Dendritic cell treated with granulocyte-macrophage colony-stimulating factor and Interleukin-4, amounts not matched to agents 40 ng/mL and 50 ng/mL, for 4 days (primary cell): ENCODE data around the gene LARP1.
"Not testable (repeated sequence)": the region's sequence is repeated elsewhere in the genome, so short reads cannot be mapped to it uniquely, and the experiment has no call there.

ENCODE experiments used
- H3K27ac Mint-ChIP-seq: one replicate; pipeline ENCODE4 v1.8.0; 2022; ENCODE audit warnings: mild to moderate bottlenecking, mixed read lengths
- H3K27me3 Mint-ChIP-seq: one replicate; pipeline ENCODE4 v1.8.0; 2022; ENCODE audit warnings: mild to moderate bottlenecking, mixed read lengths
- H3K36me3 Mint-ChIP-seq: one replicate; pipeline ENCODE4 v1.8.0; 2022; ENCODE audit warnings: low read depth, mixed read lengths
- H3K4me1 Mint-ChIP-seq: one replicate; pipeline ENCODE4 v1.8.0; 2022; ENCODE audit warnings: low read depth, mixed read lengths
- H3K4me3 Mint-ChIP-seq: one replicate; pipeline ENCODE4 v1.8.0; 2022; ENCODE audit warnings: mild to moderate bottlenecking, moderate library complexity, mixed read lengths
- H3K9me3 Mint-ChIP-seq: one replicate; pipeline ENCODE4 v1.8.0; 2022; ENCODE audit warnings: mixed read lengths
- intact Hi-C: fragments of 100-400 bp; cut with micrococcal nuclease; formaldehyde crosslinking; loops from one replicate; pipeline ENCODE4 v1.15.0; 2022

The LARP1 gene

GRCh38 chr5:154723740-154724505 lies 31.3 kb upstream of the LARP1 start:
- H3K4me3 Mint-ChIP-seq: no peak overlapping the region
- H3K27ac Mint-ChIP-seq: no peak overlapping the region
- H3K36me3 Mint-ChIP-seq: no peaks in the 10 kb centered on the region
- H3K27me3 Mint-ChIP-seq: no peaks in the 10 kb centered on the region
- peaks cover 3% of the 10 kb centered on the region for H3K4me1 Mint-ChIP-seq
- intact Hi-C loops: no loop called here
- H3K9me3 Mint-ChIP-seq: no peaks in the 10 kb centered on the region

GRCh38 chr5:154727361-154727760 lies 27.8 kb upstream of the LARP1 start:
- Mint-ChIP-seq H3K9me3 (no peaks in the 10 kb centered on the region), H3K36me3 (no peaks in the 10 kb centered on the region), H3K4me1 (peaks cover 5% of the 10 kb centered on the region), H3K27ac (no peak overlapping the region), H3K27me3 (no peaks in the 10 kb centered on the region), H3K4me3 (no peak overlapping the region)
- intact Hi-C loops: no loop called here

- intact Hi-C loops: no loop called here
- no peak overlapping the region for H3K4me3 Mint-ChIP-seq
- H3K27me3 Mint-ChIP-seq: no peaks in the 10 kb centered on the region
- peaks cover 5% of the 10 kb centered on the region for H3K4me1 Mint-ChIP-seq
- no peaks in the 10 kb centered on the region for H3K36me3 Mint-ChIP-seq
- no peak overlapping the region for H3K27ac Mint-ChIP-seq
- no peaks in the 10 kb centered on the region for H3K9me3 Mint-ChIP-seq
Observed at GRCh38 chr5:154728939-154729588, 26.1 kb upstream of the LARP1 start.

- intact Hi-C loops: no loop called here
Observed at GRCh38 chr5:154729613-154730012, 25.6 kb upstream of the LARP1 start.

GRCh38 chr5:154730761-154731160 lies 24.4 kb upstream of the LARP1 start:
- H3K27me3 Mint-ChIP-seq, intact Hi-C loops, H3K27ac Mint-ChIP-seq, H3K9me3 Mint-ChIP-seq, H3K36me3 Mint-ChIP-seq, H3K4me3 Mint-ChIP-seq: not testable (repeated sequence)
- peaks cover 13% of the 10 kb centered on the region for H3K4me1 Mint-ChIP-seq

More at GRCh38 chr5:154729613-154730012, 25.6 kb upstream of the LARP1 start:
- peaks cover 7% of the 10 kb centered on the region for H3K4me1 Mint-ChIP-seq
- no peaks in the 10 kb centered on the region for H3K9me3 Mint-ChIP-seq
- no peak overlapping the region for H3K4me3 Mint-ChIP-seq
- no peaks in the 10 kb centered on the region for H3K27me3 Mint-ChIP-seq
- H3K36me3 Mint-ChIP-seq: no peaks in the 10 kb centered on the region
- H3K27ac Mint-ChIP-seq: no peak overlapping the region

- intact Hi-C loops: no loop called here
- H3K9me3 Mint-ChIP-seq: no peaks in the 10 kb centered on the region
- no peaks in the 10 kb centered on the region for H3K36me3 Mint-ChIP-seq
- no peak overlapping the region for H3K27ac Mint-ChIP-seq
- H3K4me1 Mint-ChIP-seq: peaks cover 13% of the 10 kb centered on the region
- no peaks in the 10 kb centered on the region for H3K27me3 Mint-ChIP-seq
- H3K4me3 Mint-ChIP-seq: no peak overlapping the region
Observed at GRCh38 chr5:154732212-154732611, 23.0 kb upstream of the LARP1 start.

- Mint-ChIP-seq H3K4me1 (peaks cover 8% of the 10 kb centered on the region), H3K9me3 (no peaks in the 10 kb centered on the region), H3K27ac (peak overlapping the region; percentile 52), H3K27me3 (no peaks in the 10 kb centered on the region), H3K4me3 (peak overlapping the region; percentile 5), H3K36me3 (no peaks in the 10 kb centered on the region)
- intact Hi-C loops: no loop called here
Observed at GRCh38 chr5:154734370-154735248, 20.6 kb upstream of the LARP1 start.

DNA sequence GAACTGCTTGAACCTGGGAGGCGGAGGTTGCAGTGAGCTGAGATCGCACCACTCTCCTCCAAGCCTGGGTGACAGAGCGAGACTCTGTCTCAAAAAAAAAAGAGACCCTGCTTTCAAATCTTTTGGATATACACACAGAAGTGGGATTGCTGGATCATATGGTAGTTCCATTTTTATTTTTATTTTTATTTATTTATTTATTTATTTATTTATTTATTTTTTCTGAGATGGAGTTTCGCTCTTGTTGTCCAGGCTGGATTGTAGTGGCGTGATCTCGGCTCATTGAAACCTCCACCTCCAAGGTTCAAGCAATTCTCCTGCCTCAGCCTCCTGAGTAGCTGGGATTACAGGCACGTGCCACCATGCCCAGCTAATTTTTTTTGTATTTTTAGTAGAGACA lies 19.8 kb upstream of the LARP1 start:
- H3K27me3 Mint-ChIP-seq, intact Hi-C loops, H3K36me3 Mint-ChIP-seq, H3K4me1 Mint-ChIP-seq, H3K4me3 Mint-ChIP-seq, H3K9me3 Mint-ChIP-seq: not testable (repeated sequence)
- H3K27ac Mint-ChIP-seq: peak overlapping the region; percentile 52

- H3K4me1 Mint-ChIP-seq, H3K36me3 Mint-ChIP-seq, H3K9me3 Mint-ChIP-seq, H3K4me3 Mint-ChIP-seq, H3K27me3 Mint-ChIP-seq, intact Hi-C loops, H3K27ac Mint-ChIP-seq: not testable (repeated sequence)
Observed at GRCh38 chr5:154736372-154736771, 18.8 kb upstream of the LARP1 start.

DNA sequence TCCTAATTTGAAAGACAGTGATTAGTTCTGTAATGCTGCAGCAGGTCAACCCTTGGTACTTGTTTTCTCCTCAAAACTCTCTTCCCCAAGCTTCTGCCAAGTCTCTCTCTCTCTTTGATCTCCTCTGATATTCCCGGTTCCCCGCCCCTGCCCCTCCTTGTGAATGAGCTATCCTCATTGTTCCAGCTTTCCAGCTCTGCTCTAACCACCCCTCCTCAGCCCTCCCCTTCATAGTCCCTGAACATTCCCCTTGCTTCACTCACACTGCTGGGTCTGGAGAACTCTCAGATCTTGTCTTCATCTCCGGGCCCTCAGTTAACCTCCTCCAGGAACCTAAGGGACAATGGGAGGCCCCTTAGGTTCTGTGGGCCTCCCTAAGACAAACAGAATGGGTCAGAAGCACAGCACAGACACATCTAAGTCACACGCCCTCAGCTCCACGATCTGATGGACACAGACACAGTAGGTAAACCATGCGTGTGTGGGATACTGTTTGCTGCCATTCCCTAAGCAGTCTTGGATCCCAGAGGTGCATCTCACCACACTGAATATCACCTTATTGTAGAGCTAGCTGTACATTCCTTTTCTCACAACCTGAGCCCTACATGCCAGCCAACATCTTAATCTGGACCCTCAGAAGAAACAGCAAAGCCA lies 17.4 kb upstream of the LARP1 start:
- H3K36me3 Mint-ChIP-seq: no peaks in the 10 kb centered on the region
- intact Hi-C loops: no loop called here

DNA sequence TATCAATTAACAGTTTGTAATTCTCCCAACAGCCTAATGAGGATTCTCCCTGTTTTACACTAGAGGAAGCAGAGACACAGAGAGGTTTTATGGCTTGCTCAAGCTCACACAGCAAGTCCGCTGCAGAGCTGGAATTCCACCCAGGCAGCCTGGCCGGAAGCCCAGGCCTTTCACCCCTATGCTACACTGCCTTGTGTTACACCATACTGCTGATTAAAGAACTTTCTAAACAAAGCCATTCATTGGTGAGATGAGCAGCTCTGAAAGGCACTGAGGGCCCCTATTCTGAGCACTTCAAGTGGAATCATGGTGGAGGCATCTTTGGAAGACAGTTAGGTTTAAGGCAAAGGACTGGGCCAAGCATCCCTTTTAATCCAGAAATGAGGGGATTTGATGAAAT lies 14.7 kb upstream of the LARP1 start:
- Mint-ChIP-seq H3K36me3 (no peaks in the 10 kb centered on the region), H3K4me1 (no peaks in the 10 kb centered on the region), H3K27ac (no peak overlapping the region), H3K4me3 (no peak overlapping the region), H3K27me3 (no peaks in the 10 kb centered on the region), H3K9me3 (no peaks in the 10 kb centered on the region)
- intact Hi-C loops: no loop called here

More for the DNA sequence above, 17.4 kb upstream of the LARP1 start:
- Mint-ChIP-seq H3K27me3 (no peaks in the 10 kb centered on the region), H3K9me3 (no peaks in the 10 kb centered on the region), H3K4me1 (peaks cover 8% of the 10 kb centered on the region), H3K4me3 (no peak overlapping the region), H3K27ac (no peak overlapping the region)

GRCh38 chr5:154740957-154741356 lies 14.2 kb upstream of the LARP1 start:
- Mint-ChIP-seq H3K4me3 (no peak overlapping the region), H3K36me3 (no peaks in the 10 kb centered on the region), H3K27me3 (no peaks in the 10 kb centered on the region), H3K4me1 (no peaks in the 10 kb centered on the region), H3K27ac (no peak overlapping the region), H3K9me3 (no peaks in the 10 kb centered on the region)
- intact Hi-C loops: no loop called here

DNA sequence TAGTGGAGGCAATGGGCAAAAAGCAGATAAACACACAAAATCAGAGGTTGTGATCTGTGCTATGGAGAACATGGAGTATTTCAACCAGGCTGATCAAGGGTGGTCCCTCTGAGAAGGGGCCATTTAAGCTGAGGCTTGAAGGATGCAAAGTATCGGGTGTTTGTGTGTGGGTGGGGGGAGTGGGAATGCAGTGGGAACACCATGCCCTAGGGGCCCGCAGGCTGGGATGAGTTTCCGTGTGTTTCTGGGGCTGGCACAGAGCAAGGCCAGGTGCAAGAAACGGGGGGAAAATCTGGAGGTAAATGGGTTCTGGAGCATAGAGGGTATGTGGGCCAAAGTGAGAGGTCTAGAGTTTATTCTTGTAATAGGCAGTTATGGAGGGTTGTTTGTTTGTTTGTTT lies 13.8 kb upstream of the LARP1 start:
- H3K36me3 Mint-ChIP-seq: no peaks in the 10 kb centered on the region
- no peak overlapping the region for H3K4me3 Mint-ChIP-seq
- intact Hi-C loops: no loop called here
- no peaks in the 10 kb centered on the region for H3K4me1 Mint-ChIP-seq
- no peaks in the 10 kb centered on the region for H3K9me3 Mint-ChIP-seq
- no peak overlapping the region for H3K27ac Mint-ChIP-seq
- H3K27me3 Mint-ChIP-seq: no peaks in the 10 kb centered on the region

- Mint-ChIP-seq H3K4me3 (no peak overlapping the region), H3K9me3 (no peaks in the 10 kb centered on the region), H3K4me1 (no peaks in the 10 kb centered on the region), H3K27ac (no peak overlapping the region), H3K27me3 (no peaks in the 10 kb centered on the region), H3K36me3 (no peaks in the 10 kb centered on the region)
- intact Hi-C loops: no loop called here
Observed at GRCh38 chr5:154743812-154744211, 11.4 kb upstream of the LARP1 start.
